Urothelium cell line (cell line): ENCODE data around the gene DSCAML1.

ENCODE experiments used
- DNase-seq: peaks from one replicate; pipeline ENCODE4 v3.0.0; 2011; ENCODE audit warnings: low spot score, mixed read lengths
- FAIRE-seq: peaks from 2 replicates; lab custom pipeline; 2011; peaks lifted over from hg19 to GRCh38; lab: Jason Lieb, UNC

The DSCAML1 gene

GRCh38 chr11:117621226-117621625 is 175.8 kb downstream of the DSCAML1 start:
- FAIRE-seq (no peak), DNase-seq (no peak)

GRCh38 chr11:117620659-117621058 is 176.4 kb downstream of the DSCAML1 start:
- FAIRE-seq, result no peak
- no peak for DNase-seq

- DNase-seq (no peak), FAIRE-seq (no peak)
Observed at GRCh38 chr11:117620086-117620485, 176.9 kb downstream of the DSCAML1 start.

- DNase-seq (no peak), FAIRE-seq (no peak)
Observed at GRCh38 chr11:117619661-117620060, 177.4 kb downstream of the DSCAML1 start.

GRCh38 chr11:117618982-117619355 is 178.0 kb downstream of the DSCAML1 start:
- FAIRE-seq, result no peak
- no peak for DNase-seq

- DNase-seq (no peak), FAIRE-seq (no peak)
Observed at GRCh38 chr11:117618302-117618981, 178.6 kb downstream of the DSCAML1 start.

GRCh38 chr11:117616979-117617378 is 180.0 kb downstream of the DSCAML1 start:
- DNase-seq (no peak), FAIRE-seq (no peak)

GRCh38 chr11:117614728-117615127 is 182.3 kb downstream of the DSCAML1 start:
- FAIRE-seq (no peak), DNase-seq (no peak)

GRCh38 chr11:117613521-117613920 is 183.5 kb downstream of the DSCAML1 start:
- FAIRE-seq, result no peak

GRCh38 chr11:117612177-117612576 is 184.8 kb downstream of the DSCAML1 start:
- FAIRE-seq (no peak), DNase-seq (no peak)

More at GRCh38 chr11:117613521-117613920, 183.5 kb downstream of the DSCAML1 start:
- no peak for DNase-seq

GRCh38 chr11:117610901-117611300 is 186.1 kb downstream of the DSCAML1 start:
- DNase-seq (no peak), FAIRE-seq (no peak)

- DNase-seq (no peak), FAIRE-seq (no peak)
Observed at GRCh38 chr11:117610045-117610444, 187.0 kb downstream of the DSCAML1 start.

GRCh38 chr11:117607449-117607848 is 189.6 kb downstream of the DSCAML1 start:
- DNase-seq (no peak), FAIRE-seq (no peak)

- FAIRE-seq (no peak), DNase-seq (no peak)
Observed at GRCh38 chr11:117606790-117607189, 190.2 kb downstream of the DSCAML1 start.

GRCh38 chr11:117606211-117606610 is 190.8 kb downstream of the DSCAML1 start:
- FAIRE-seq, result no peak
- no peak for DNase-seq

- DNase-seq (no peak), FAIRE-seq (no peak)
Observed at GRCh38 chr11:117605331-117605730, 191.7 kb downstream of the DSCAML1 start.

- no peak for DNase-seq
- FAIRE-seq, result no peak
Observed at GRCh38 chr11:117604336-117604995, 192.6 kb downstream of the DSCAML1 start.

GRCh38 chr11:117603932-117604331 is 193.1 kb downstream of the DSCAML1 start:
- no peak for FAIRE-seq

GRCh38 chr11:117601006-117601708 is 195.9 kb downstream of the DSCAML1 start:
- FAIRE-seq (no peak), DNase-seq (no peak)

More at GRCh38 chr11:117603932-117604331, 193.1 kb downstream of the DSCAML1 start:
- DNase-seq, result no peak

- no peak for FAIRE-seq
- no peak for DNase-seq
Observed at GRCh38 chr11:117600234-117600783, 196.7 kb downstream of the DSCAML1 start.

GRCh38 chr11:117597071-117597470 is 199.9 kb downstream of the DSCAML1 start:
- FAIRE-seq, result no peak

GRCh38 chr11:117595440-117595839 is 201.6 kb downstream of the DSCAML1 start:
- no peak for DNase-seq
- no peak for FAIRE-seq

More at GRCh38 chr11:117597071-117597470, 199.9 kb downstream of the DSCAML1 start:
- DNase-seq, result peak; percentile 44
